GM12865 (cell line): ENCODE data around the gene ZNF41.

Source experiments
- DNase-seq: peaks from one replicate; pipeline ENCODE4 v3.0.0; 2010; ENCODE audit warnings: low read depth
- H3K4me3 ChIP-seq: 2 replicates; pipeline ENCODE4 v1.5.1; 2011; ENCODE audit warnings: mild to moderate bottlenecking, low read depth, low read length, control low read depth
- CTCF ChIP-seq: IDR thresholded peaks from 2 replicates; pipeline ENCODE4 v1.5.1; 2011; ENCODE audit warnings: low read length, control low read depth, low read depth, inconsistent platforms; ENCODE audit not compliant: insufficient read depth; ENCODE audit errors: missing control alignments

The ZNF41 gene

GRCh38 chrX:47460561-47460960 lies 22.5 kb downstream of the ZNF41 start:
- TF ChIP-seq CTCF = no peak
- no peak for DNase-seq
- no peak overlapping the region for H3K4me3 ChIP-seq

DNA sequence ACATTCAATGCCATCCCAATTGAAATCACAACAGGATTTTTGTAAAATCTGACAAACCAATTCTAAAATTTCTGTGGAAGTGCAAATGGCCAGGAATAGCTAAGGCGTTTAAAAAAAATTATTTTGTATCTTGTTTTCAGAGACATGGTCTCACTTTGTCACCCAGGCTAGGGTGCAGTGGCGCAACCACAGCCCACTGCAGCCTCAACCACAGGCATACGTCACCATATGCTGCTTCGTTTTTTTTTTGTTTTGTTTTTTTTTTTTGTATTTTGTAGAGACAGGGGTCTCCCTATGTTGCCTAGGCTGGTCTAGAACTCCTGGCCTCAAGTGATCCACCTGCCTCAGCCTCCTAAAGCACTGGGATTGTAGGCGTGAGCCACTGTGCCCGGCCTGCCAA lies 24.5 kb downstream of the ZNF41 start:
- no peak for TF ChIP-seq CTCF
- no peak for DNase-seq
- no peak overlapping the region for H3K4me3 ChIP-seq

DNA sequence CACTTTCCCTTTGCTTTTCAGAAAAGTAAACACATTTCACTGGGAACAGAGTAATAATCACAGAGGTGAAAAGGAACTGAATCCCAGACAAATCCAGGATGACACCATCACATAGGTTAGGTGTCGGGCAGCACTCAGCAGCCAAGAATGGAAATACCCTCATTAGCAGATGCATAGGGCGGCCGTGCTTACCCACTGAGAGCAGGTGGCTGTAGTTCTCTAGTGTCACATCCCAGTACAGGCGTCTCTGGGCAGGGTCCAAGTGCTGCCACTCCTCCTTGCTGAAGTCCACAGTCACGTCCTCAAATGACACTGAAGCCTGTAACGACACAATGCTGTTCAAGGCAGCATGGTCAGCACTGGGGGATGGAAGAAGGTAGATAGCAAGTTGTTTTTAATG lies 26.9 kb downstream of the ZNF41 start:
- TF ChIP-seq CTCF = no peak
- no peak for DNase-seq
- H3K4me3 ChIP-seq = no peak overlapping the region

DNA sequence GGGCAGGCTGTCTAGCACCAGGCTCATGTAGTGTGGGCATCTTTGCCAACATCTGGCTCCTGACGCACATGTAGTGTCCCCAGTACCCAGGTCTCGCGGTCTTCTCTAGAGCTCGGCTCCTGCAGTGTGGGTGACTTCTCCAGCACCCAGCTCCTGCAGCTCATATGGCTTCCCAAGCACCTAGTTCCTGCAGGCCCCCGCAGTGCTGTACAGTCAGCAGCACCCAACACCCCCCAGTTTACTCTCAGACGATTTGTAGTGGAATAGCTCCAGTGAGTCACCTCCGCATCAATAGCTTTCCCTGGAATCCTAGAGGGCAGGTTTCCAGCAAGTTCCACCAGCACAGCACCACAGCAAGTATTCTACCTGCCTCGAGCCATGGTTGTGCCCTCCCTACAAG lies 30.9 kb downstream of the ZNF41 start:
- no peak for TF ChIP-seq CTCF
- DNase-seq = no peak
- no peak overlapping the region for H3K4me3 ChIP-seq

GRCh38 chrX:47448165-47448806 lies 34.7 kb downstream of the ZNF41 start:
- no peak for DNase-seq

DNA sequence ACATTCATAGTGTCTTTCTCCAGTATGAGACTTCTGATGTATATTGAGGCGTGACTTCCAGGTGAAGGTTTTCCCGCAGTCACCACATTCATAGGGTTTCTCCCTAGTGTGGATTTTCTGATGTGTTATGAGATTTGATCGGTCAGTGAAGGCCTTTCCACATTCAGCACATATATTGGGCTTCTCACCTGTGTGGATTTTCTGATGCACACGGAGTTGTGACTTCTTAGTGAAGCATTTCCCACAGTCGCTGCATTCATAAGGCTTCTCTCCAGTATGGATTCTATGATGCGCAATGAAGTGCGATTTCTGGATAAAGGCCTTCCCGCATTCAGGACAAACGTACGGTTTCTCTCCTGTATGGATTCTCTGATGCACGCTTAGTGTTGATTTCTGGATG lies 35.4 kb downstream of the ZNF41 start:
- no peak for DNase-seq
- H3K4me3 ChIP-seq = no peak overlapping the region
- TF ChIP-seq CTCF = no peak

More at GRCh38 chrX:47448165-47448806, 34.7 kb downstream of the ZNF41 start:
- no peak for TF ChIP-seq CTCF
- H3K4me3 ChIP-seq = no peak overlapping the region

- no peak for DNase-seq
- no peak for TF ChIP-seq CTCF
- no peak overlapping the region for H3K4me3 ChIP-seq
Measured at GRCh38 chrX:47446971-47447370, 36.1 kb downstream of the ZNF41 start.
